Fibroblast of the aortic adventitia (primary cell): ENCODE data around the gene NDUFA13. TPM values are rescaled to one million over a fixed set of nuclear protein-coding genes. Genes with fewer than 3 reads are reported as not detected.
A peak's percentile ranks its signal among the peaks of the same experiment; 100 is the strongest.

Experiments
- DNase-seq: peaks from one replicate; pipeline ENCODE4 v3.0.0-alpha.2; 2010; ENCODE audit warnings: low read depth
- H3K4me3 ChIP-seq: 2 replicates; pipeline ENCODE4 v1.5.1; 2011; ENCODE audit warnings: low read depth, mild to moderate bottlenecking, control low read depth, low read length, moderate library complexity
- CTCF ChIP-seq: IDR thresholded peaks from 2 replicates; pipeline ENCODE4 v1.5.1; 2011; ENCODE audit warnings: mild to moderate bottlenecking, low read length, control low read depth, inconsistent platforms; ENCODE audit not compliant: insufficient read depth
- total RNA-seq: library from RNA; depleted of rRNA; stranded (reverse); fragments of >200 nt; gene quantifications from 2 replicates; pipeline ENCODE4 v1.2.3, GENCODE V29; 2012; ENCODE audit warnings: low replicate concordance

The NDUFA13 gene
- total RNA-seq, 1 donor = 127 TPM

DNA sequence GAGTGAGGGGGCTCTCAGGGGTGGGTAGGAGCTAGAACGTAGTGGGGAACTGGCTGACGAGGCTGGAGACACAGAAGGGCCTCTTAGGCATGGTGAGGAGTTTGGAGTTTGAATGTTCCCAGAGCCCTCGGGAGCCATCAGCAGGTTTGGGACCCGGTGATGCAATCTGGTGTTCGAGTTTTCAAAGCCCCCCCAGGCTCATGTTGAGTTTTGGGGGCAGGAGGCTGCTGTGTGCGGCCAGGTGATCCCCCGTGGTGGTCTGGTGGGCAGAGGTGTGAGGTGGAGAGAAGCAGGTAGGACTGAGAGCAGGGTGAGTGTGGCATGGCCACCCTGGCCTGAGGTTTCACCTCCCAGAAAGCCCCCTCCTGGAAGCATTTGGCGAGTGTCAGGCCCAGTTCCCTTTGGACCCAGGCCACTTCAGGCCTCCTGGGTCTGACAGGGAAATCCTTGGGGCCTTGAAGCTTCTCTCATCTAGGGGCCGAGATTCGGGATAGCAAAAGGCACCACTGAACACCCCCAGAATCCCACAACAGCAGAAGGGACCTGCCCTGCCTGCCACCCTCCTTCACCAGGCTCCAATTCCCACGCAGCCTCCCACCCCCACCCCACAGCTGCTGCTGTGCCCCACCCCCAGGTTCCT, 13.9 kb downstream of the NDUFA13 start:
- DNase-seq = no peak
- TF ChIP-seq CTCF = no peak
- H3K4me3 ChIP-seq = no peak overlapping the region

GRCh38 chr19:19530423-19530804, 14.4 kb downstream of the NDUFA13 start:
- no peak for TF ChIP-seq CTCF
- no peak overlapping the region for H3K4me3 ChIP-seq
- DNase-seq = no peak

DNA sequence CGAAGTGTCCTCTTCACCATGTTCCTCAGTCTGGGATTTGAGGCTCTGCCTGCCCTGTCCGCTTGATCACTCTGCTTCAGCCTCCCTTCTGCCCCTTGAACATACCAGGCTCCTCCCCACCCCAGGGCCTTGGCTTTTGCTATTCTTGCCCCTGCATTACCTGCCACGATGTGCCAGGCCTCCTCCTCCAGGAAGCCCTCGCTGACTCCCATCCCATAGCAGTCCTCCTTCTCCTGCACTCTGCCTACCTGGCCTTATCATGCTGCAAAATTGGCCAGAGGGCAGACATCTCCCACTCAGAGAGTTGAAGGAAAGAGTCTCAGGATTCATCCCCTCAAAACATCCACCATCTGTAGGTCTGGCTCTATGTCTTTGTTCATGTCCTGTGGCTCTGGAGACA, 14.9 kb downstream of the NDUFA13 start:
- no peak overlapping the region for H3K4me3 ChIP-seq
- DNase-seq = no peak
- TF ChIP-seq CTCF = no peak

DNA sequence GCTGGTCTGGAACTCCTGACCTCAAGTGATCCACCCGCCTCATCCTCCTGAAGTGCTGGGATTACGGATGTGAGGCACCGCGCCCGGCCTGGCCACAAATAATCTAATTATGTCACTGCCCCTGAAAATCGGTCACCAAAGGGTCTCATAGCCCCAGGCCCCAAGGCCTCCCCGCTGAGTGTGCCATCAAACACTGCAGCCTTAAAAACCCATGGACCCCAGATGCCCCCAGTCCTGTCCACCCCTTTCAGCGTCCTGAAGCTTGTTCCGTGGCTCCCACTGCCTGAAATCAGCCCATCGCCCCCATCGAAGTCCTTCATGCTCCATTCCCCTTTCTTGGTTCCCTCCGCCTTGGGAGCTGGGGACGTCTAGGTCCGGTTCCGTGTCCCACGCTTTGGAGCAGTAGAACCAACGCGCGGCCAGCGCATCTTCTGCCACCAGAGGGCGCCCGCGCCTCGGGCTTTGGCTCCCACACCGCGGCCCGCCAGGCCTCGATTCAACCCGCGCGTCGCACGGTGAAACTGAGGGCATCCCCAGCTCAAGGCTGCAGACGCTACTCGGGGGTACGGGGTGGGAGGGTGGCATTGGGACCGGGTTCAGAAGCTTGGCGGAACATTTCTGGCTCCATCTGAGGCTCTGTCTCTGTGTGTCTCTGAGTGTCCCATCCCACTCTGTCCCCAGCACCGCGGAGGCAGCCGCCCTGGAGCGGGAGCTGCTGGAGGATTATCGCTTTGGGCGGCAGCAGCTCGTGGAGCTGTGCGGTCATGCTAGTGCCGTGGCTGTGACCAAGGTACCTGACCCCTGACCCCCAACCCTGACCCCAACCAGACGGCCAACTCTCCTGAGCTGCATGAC, 16.2 kb downstream of the NDUFA13 start:
- DNase-seq = peak; percentile 59
- peak; percentile 97 for TF ChIP-seq CTCF
- H3K4me3 ChIP-seq = no peak overlapping the region

GRCh38 chr19:19532806-19533701, 17.0 kb downstream of the NDUFA13 start:
- H3K4me3 ChIP-seq = no peak overlapping the region
- DNase-seq = no peak
- no peak for TF ChIP-seq CTCF

- TF ChIP-seq CTCF = no peak
- H3K4me3 ChIP-seq = no peak overlapping the region
- no peak for DNase-seq
Measured at GRCh38 chr19:19533841-19534240, 17.8 kb downstream of the NDUFA13 start.
